Mammary epithelial cell (primary cell): ENCODE measurements around the gene FARP1.

ENCODE experiments used
- CTCF ChIP-seq, 2 donors: IDR thresholded peaks in 1 of 2; conservative IDR thresholded peaks in 1 of 2; 2 replicates each; pipeline ENCODE4 v1.5.1; 2011 to 2012; ENCODE audit warnings: inconsistent platforms in 2 of 2, low read length in 2 of 2, mild to moderate bottlenecking in 2 of 2, control low read depth in 1 of 2, low read depth in 1 of 2; ENCODE audit not compliant: insufficient read depth in 1 of 2; ENCODE audit errors: extremely low read depth in 1 of 2
- EZH2 ChIP-seq: IDR thresholded peaks from 2 replicates; pipeline ENCODE4 v1.6.1; 2012; ENCODE audit warnings: low read length, inconsistent platforms, borderline replicate concordance

GRCh38 chr13:98440390-98441055 lies 297.6 kb downstream of the FARP1 start:
- no peak for TF ChIP-seq CTCF (conservative IDR thresholded peaks at IDR 0.05 in 1 of 2, IDR thresholded peaks at IDR 0.05 in 1 of 2; ENCODE audit: extremely low read depth in 1 of 2, insufficient read depth in 1 of 2, low read depth in 1 of 2, low read length in 2 of 2)
- no peak for TF ChIP-seq EZH2
